Erythroblast (primary cell): ENCODE results near the gene ATP8B3.

Experiments used
- DNase-seq, 2 experiments: peaks; one replicate each; lab custom pipeline; 2025; lab: John Stamatoyannopoulos, UW
- GATA1 ChIP-seq: IDR thresholded peaks from 2 replicates; pipeline ENCODE4 v1.6.1; 2011; ENCODE audit warnings: low read depth, mild to moderate bottlenecking, control low read depth, low read length, moderate library complexity
- POLR2A ChIP-seq: IDR thresholded peaks from 2 replicates; pipeline ENCODE4 v1.6.1; 2011; ENCODE audit warnings: mild to moderate bottlenecking, low read length

Gene ATP8B3

DNA sequence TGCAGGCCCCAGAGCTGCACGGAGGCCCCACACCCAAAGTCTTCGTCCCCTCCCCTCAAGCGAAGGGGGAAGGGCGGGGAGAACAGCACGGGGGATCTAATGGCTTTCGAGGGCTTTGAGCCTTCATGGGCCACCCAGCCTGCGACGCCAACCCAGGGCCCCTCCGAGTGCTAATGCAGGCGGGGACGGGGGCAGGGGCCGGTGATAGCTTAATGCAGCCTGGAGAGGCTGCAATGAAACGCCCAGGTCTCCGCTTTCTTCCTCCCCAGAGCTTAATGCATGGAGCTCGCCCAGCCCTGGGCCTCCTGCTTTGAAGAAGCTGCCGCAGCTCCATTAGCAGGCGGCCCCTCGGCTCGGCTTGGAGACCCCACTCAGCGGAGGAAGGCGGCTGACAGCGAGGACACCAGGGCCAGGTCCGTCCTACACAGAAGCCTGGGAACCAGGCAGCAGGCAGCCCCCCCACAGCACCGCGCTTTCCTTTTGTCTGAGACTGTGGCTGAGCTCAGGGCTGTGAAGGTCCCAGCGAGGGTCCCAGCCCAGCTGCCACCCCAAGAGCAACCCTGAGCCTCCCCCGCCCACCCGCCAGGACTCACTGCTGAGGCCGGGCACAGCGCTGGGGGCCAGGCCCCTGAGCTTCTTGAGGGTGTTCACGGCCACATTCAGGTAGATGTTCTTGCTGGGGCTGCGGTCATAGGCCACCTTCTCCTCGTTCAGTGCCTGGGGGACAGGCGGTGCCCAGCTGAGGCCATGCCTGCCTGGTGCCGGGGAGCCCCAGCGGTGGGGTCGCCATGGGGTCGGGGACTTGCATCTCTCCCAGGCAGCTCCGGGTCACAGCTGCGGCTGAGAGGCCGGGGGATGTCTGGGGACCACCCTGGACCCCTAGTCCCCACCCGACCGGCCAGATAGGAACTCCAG is 7.5 kb upstream of the ATP8B3 start:
- TF ChIP-seq POLR2A (no peak), GATA1 (no peak)
- DNase-seq = no peak

- no peak for TF ChIP-seq GATA1
- TF ChIP-seq POLR2A = no peak
- DNase-seq = no peak
These were observed 6.6 kb upstream of the ATP8B3 start for GRCh38 chr19:1818549-1819195.

DNA sequence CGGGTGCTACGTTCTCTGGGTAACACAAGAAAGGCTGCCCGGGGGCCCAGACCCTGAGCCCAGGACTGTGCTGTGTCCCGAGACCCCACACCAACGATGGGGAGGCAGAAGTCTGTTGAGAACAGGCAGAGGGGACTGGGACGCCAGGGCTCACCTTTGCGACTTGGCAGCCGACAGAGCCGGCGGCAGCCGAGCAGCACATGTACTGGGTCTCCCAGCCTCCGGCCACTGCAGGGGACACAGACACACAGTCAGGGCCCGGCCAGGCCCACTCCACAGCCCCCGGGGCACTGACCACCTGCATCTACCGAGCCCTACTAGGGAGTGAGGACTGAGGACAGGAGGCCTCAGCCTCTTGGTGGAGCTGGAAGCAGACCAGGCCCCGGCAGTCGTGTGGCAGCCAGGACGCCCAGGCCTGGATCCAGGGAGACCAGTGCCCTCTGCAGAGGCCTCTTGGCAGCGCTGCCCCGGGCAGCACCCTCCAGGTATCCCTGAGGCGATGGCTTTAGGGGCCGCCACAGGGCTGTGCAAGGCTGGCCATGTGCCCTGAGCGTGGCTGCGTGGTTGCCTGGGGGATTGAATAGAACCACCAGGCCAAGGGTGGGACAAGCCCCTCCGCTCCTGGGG is 5.6 kb upstream of the ATP8B3 start:
- no peak for DNase-seq
- TF ChIP-seq POLR2A = no peak
- no peak for TF ChIP-seq GATA1

DNA sequence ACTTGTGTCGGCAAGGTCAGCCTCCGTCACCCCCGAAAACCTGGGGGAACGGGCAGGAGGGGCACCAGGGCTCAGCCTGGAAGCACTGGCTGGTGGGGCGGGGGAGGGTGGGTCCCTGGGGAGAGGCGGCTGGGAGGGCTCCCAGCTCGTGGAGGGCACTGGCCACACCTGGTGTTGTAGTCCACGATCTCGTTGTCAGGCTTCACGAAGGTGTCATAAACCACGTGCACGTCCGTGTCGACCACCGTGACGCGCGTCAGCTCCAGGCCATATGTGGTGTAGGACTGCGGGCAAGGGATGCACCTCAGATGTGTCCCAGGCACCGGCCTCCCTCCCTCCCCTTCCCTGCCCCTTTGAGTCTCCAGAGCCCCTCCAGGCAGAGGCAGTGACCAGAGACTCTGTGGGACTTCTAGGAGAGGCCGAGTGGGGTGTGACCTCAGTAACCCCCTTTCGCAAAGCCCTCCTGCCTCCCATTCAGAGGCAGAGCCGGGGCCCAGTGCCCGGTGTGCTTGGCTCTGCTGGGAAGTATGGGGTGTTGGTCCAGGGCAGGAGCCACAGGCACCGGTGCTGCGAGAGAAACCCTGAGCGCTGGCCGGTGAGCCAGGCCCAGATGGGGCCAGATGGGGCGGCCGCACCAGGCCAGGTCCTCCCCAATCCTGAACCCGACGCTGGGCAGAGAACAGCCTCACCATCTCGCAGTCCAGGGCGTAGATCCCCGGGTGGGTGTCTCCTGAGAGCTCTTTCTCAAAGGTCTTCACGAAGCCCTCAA is 4.6 kb upstream of the ATP8B3 start:
- no peak for TF ChIP-seq GATA1
- no peak for TF ChIP-seq POLR2A
- DNase-seq = no peak

- no peak for DNase-seq
- no peak for TF ChIP-seq POLR2A
These were observed 3.8 kb upstream of the ATP8B3 start for GRCh38 chr19:1815605-1816529.

- DNase-seq = no peak
- no peak for TF ChIP-seq GATA1
- no peak for TF ChIP-seq POLR2A
These were observed 2.9 kb upstream of the ATP8B3 start for GRCh38 chr19:1814833-1815604.

- no peak for TF ChIP-seq GATA1
- no peak for TF ChIP-seq POLR2A
- no peak for DNase-seq
These were observed 2.3 kb upstream of the ATP8B3 start for GRCh38 chr19:1814391-1814790.

GRCh38 chr19:1813192-1814182 is 1.4 kb upstream of the ATP8B3 start:
- no peak for TF ChIP-seq GATA1
- TF ChIP-seq POLR2A = no peak
- no peak for DNase-seq

DNA sequence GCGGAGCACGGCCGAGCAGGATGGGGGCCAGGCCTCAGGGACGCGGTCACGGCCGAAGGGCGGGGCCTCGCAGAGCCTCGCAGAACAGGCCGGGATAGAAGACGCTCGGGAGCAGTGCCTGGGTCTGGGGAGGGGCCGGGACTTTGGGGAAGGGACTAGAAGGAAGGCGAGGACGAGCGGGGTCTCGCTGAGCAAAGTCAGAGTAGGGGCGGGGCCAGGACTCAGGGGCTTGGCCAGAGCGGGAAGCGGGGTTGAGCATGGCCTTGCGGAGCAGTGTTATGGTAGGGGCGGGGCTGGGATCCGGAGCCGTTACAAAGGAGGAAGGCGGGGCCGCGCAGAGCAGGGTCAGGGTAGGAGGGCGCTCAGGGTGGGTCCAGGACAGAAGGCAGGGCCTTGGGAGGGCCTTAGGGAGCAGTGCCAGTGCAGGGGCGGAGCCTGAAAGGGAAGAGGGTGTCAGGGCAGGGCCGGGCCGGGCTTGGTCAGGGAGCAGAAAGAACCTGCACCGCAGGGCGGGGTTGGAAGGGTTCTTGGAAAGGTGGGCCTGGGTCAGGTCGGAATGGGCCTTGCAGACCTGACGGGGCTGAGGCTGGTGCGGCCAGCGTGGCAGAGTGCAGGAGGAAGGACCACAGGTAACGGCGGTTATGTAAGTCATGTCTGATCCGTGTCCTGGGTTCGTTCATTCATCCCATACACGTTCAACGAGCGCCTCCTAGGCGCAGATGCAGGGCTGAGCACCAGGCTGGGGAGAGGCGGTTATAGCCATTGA is 533 bp upstream of the ATP8B3 start:
- TF ChIP-seq POLR2A (peak; percentile 67), GATA1 (no peak)
- peak; percentile 96 to 98 for DNase-seq

GRCh38 chr19:1811472-1811894 is 593 bp downstream of the ATP8B3 start:
- TF ChIP-seq POLR2A = no peak
- TF ChIP-seq GATA1 = no peak
- peak; percentile 65 to 86 for DNase-seq
